K562 (cell line): Measurements from ENCODE around the gene MFAP1. TPM values are rescaled to one million over a fixed set of nuclear protein-coding genes. Genes with fewer than 3 reads are reported as not detected.

Source experiments
- CEBPG ChIP-seq, 3 experiments: fragments of 200-800 bp in 1 of 3; sonication (Bioruptor generic) in 1 of 3; sonication (generic) in 1 of 3; formaldehyde crosslinking in 1 of 3; IDR thresholded peaks in 2 of 3; conservative IDR thresholded peaks in 1 of 3; 2 replicates each; pipeline versions ENCODE4 v1.6.1 to v1.8.0; 2016 to 2022; ENCODE audit warnings: missing compliant biosample characterization in 2 of 3, missing genetic modification characterization in 2 of 3, mild to moderate bottlenecking in 1 of 3, missing genetic modification reagents in 1 of 3
- HNRNPH1 ChIP-seq: fragments of 200-400 bp; formaldehyde crosslinking; optimal IDR thresholded peaks from 2 replicates; pipeline ENCODE3; 2017; ENCODE audit warnings: low read depth, mild to moderate bottlenecking, low read length, moderate library complexity
- MEF2A ChIP-seq: IDR thresholded peaks from 2 replicates; pipeline ENCODE4 v1.6.1; 2011; ENCODE audit warnings: low read depth, mild to moderate bottlenecking, low read length, moderate library complexity; ENCODE audit not compliant: control insufficient read depth
- NCOR1 ChIP-seq: fragments of 450-650 bp; IDR thresholded peaks from 2 replicates; pipeline ENCODE4 v1.6.1; 2016; ENCODE audit warnings: mild to moderate bottlenecking, moderate library complexity
- STAT5B ChIP-seq: fragments of 250-450 bp; sonication (Bioruptor Pico); IDR thresholded peaks from 2 replicates; pipeline ENCODE4 v1.8.0; 2021; ENCODE audit warnings: mild to moderate bottlenecking, inconsistent platforms
- TAF7 ChIP-seq: fragments of 450-650 bp; IDR thresholded peaks from 2 replicates; pipeline ENCODE4 v1.6.1; 2016; ENCODE audit warnings: missing genetic modification characterization, missing compliant biosample characterization
- ZNF174 ChIP-seq: fragments of 250-450 bp; sonication (Bioruptor Pico); IDR thresholded peaks from 2 replicates; pipeline ENCODE4 v1.4.0; 2020; ENCODE audit warnings: mild to moderate bottlenecking
- ZNF3 ChIP-seq: fragments of 250-450 bp; sonication (Bioruptor Pico); IDR thresholded peaks from 2 replicates; pipeline ENCODE4 v1.5.0; 2021; ENCODE audit warnings: mild to moderate bottlenecking, moderate library complexity
- ZNF57 ChIP-seq: fragments of 450-650 bp; formaldehyde crosslinking; IDR thresholded peaks from 2 replicates; pipeline ENCODE4 v1.4.0; 2020; ENCODE audit warnings: mild to moderate bottlenecking, moderate library complexity
- ZNF707 ChIP-seq: fragments of 250-450 bp; sonication (Bioruptor Pico); conservative IDR thresholded peaks from 2 replicates; pipeline ENCODE4 v1.8.0; 2022; ENCODE audit warnings: inconsistent platforms, mild to moderate bottlenecking, moderate library complexity
- polyA plus RNA-seq, 8 experiments: library from polyadenylated mRNA; depleted of rRNA in 4 of 8; stranded (reverse) in 5 of 8; unstranded in 3 of 8; fragments of >200 nt; fragmentation: Nextera tagmentation in 2 of 8; fragmentation: Illumina TruSeq in 1 of 8; extraction: Ambion mirVana in 2 of 8; extraction: Trizol in 1 of 8; gene quantifications; 2 replicates each; pipeline versions ENCODE4 v1.2.1 to v1.2.3, GENCODE V29; 2011 to 2014; ENCODE audit warnings: inconsistent platforms in 1 of 8, missing spikeins in 1 of 8
- total RNA-seq, 7 experiments: library from RNA; depleted of rRNA in 6 of 7; stranded (reverse); fragments of >200 nt in 6 of 7; fragmentation: Illumina TruSeq in 2 of 7; extraction: Trizol in 2 of 7; gene quantifications; 2 replicates each; pipeline versions ENCODE4 v1.2.1 to v1.2.3, GENCODE V29; 2011 to 2021; ENCODE audit warnings: low replicate concordance in 1 of 7
- TF ChIP-seq, protein P1 (sequence below): sonication (generic); formaldehyde crosslinking; IDR thresholded peaks from 2 replicates; pipeline ENCODE4 v1.8.0; 2022; ENCODE audit warnings: missing genetic modification reagents, mild to moderate bottlenecking, borderline replicate concordance
- TF ChIP-seq, protein P2 (sequence below): fragments of 450-650 bp; IDR thresholded peaks from 2 replicates; pipeline ENCODE4 v1.6.1; 2016; ENCODE audit warnings: low read depth
- TF ChIP-seq, protein P3 (sequence below): sonication (generic); formaldehyde crosslinking; IDR thresholded peaks from 2 replicates; pipeline ENCODE4 v1.8.0; 2022; ENCODE audit warnings: mild to moderate bottlenecking, missing genetic modification reagents, borderline replicate concordance
- TF ChIP-seq, protein P4 (sequence below): conservative IDR thresholded peaks from 2 replicates; pipeline ENCODE4 v1.6.1; 2011; ENCODE audit warnings: low read depth, mild to moderate bottlenecking, low read length; ENCODE audit not compliant: control insufficient read depth

Gene MFAP1
- total and polyA plus RNA-seq, 9 of the 15 experiments (the other 6 are each of a cell fraction or from before 2014, with no cell fraction given): 34.9 to 64.1 (median 48.2) TPM

DNA sequence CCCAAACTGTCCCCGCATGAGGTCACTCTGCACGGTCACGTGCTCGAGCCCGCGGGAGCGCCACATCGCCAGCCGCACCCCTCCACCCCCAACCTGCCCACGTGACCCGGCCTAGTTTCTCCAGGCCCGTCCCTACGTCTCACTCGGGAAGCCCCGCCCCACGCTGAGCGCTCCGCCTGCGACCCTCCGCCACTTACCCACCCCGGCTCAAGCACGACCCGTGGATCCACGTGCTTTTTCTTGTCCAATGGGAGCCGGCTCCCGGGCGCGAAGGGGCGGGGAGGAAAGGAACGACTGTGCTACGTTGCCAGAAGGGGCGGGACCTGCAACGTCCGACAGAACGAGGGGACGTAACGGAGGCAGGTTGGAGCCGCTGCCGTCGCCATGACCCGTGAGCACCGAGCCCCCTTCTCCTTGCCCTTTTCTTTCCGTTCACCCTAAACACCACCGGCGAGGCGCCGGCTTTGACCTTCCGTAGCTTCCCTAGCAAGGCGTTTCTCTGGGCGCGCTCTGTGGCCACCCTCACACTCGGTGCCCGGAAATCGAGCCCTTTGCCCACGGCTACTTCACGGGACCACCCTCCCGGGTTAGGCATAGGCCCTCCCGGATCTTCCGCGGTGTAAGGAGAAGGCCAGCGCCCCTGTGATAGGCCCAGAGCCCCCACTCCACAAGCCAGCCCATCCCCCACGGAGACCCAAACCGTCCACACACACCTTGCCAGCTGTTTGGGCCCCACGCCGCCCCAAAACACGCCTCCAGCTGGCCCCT, 32.3 kb downstream of the MFAP1 start, which contains the start of gene SERF2 (continued):
- TF ChIP-seq ZNF174 (no peak), NCOR1 (no peak), ZNF57 (CRISPR knock-in tag) (no peak), CEBPG (CRISPR knock-in tag; IDR thresholded peaks at IDR 0.05) (no peak), CEBPG (tag; conservative IDR thresholded peaks at IDR 0.05 in 1 of 2, IDR thresholded peaks at IDR 0.05 in 1 of 2) (no peak), MEF2A (no peak), HNRNPH1 (no peak), ZNF707 (CRISPR knock-in tag) (no peak), ZNF3 (CRISPR knock-in tag) (no peak), STAT5B (CRISPR knock-in tag) (no peak), TAF7 (tag) (peak; percentile 60; the same call in 1 of the 2 replicates)
- TF ChIP-seq, protein P1, sequence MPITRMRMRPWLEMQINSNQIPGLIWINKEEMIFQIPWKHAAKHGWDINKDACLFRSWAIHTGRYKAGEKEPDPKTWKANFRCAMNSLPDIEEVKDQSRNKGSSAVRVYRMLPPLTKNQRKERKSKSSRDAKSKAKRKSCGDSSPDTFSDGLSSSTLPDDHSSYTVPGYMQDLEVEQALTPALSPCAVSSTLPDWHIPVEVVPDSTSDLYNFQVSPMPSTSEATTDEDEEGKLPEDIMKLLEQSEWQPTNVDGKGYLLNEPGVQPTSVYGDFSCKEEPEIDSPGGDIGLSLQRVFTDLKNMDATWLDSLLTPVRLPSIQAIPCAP (CRISPR knock-in tag): no peak
- TF ChIP-seq, protein P2, sequence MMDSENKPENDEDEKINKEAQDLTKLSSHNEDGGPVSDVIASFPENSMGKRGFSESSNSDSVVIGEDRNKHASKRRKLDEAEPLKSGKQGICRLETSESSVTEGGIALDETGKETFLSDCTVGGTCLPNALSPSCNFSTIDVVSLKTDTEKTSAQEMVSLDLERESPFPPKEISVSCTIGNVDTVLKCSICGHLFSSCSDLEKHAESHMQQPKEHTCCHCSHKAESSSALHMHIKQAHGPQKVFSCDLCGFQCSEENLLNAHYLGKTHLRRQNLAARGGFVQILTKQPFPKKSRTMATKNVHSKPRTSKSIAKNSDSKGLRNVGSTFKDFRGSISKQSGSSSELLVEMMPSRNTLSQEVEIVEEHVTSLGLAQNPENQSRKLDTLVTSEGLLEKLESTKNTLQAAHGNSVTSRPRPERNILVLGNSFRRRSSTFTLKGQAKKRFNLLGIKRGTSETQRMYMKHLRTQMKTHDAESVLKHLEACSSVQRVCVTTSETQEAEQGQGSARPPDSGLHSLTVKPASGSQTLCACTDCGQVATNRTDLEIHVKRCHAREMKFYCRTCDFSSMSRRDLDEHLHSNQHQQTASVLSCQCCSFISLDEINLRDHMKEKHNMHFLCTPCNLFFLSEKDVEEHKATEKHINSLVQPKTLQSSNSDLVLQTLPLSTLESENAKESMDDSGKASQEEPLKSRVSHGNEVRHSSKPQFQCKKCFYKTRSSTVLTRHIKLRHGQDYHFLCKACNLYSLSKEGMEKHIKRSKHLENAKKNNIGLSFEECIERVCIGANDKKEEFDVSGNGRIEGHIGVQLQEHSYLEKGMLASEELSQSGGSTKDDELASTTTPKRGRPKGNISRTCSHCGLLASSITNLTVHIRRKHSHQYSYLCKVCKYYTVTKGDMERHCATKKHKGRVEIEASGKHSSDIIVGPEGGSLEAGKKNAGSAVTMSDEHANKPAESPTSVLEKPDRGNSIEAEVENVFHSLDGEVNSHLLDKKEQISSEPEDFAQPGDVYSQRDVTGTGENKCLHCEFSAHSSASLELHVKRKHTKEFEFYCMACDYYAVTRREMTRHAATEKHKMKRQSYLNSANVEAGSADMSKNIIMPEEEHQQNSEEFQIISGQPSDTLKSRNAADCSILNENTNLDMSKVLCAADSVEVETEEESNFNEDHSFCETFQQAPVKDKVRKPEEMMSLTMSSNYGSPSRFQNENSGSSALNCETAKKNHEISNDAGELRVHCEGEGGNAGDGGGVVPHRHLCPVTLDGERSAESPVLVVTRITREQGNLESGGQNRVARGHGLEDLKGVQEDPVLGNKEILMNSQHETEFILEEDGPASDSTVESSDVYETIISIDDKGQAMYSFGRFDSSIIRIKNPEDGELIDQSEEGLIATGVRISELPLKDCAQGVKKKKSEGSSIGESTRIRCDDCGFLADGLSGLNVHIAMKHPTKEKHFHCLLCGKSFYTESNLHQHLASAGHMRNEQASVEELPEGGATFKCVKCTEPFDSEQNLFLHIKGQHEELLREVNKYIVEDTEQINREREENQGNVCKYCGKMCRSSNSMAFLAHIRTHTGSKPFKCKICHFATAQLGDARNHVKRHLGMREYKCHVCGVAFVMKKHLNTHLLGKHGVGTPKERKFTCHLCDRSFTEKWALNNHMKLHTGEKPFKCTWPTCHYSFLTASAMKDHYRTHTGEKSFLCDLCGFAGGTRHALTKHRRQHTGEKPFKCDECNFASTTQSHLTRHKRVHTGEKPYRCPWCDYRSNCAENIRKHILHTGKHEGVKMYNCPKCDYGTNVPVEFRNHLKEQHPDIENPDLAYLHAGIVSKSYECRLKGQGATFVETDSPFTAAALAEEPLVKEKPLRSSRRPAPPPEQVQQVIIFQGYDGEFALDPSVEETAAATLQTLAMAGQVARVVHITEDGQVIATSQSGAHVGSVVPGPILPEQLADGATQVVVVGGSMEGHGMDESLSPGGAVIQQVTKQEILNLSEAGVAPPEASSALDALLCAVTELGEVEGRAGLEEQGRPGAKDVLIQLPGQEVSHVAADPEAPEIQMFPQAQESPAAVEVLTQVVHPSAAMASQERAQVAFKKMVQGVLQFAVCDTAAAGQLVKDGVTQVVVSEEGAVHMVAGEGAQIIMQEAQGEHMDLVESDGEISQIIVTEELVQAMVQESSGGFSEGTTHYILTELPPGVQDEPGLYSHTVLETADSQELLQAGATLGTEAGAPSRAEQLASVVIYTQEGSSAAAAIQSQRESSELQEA: 0 out of 2 replicates have a peak, but pooled peaks have one; percentile 39
- TF ChIP-seq, protein P3, sequence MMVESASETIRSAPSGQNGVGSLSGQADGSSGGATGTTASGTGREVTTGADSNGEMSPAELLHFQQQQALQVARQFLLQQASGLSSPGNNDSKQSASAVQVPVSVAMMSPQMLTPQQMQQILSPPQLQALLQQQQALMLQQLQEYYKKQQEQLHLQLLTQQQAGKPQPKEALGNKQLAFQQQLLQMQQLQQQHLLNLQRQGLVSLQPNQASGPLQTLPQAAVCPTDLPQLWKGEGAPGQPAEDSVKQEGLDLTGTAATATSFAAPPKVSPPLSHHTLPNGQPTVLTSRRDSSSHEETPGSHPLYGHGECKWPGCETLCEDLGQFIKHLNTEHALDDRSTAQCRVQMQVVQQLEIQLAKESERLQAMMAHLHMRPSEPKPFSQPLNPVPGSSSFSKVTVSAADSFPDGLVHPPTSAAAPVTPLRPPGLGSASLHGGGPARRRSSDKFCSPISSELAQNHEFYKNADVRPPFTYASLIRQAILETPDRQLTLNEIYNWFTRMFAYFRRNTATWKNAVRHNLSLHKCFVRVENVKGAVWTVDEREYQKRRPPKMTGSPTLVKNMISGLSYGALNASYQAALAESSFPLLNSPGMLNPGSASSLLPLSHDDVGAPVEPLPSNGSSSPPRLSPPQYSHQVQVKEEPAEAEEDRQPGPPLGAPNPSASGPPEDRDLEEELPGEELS (CRISPR knock-in tag): no peak
- TF ChIP-seq, protein P4, sequence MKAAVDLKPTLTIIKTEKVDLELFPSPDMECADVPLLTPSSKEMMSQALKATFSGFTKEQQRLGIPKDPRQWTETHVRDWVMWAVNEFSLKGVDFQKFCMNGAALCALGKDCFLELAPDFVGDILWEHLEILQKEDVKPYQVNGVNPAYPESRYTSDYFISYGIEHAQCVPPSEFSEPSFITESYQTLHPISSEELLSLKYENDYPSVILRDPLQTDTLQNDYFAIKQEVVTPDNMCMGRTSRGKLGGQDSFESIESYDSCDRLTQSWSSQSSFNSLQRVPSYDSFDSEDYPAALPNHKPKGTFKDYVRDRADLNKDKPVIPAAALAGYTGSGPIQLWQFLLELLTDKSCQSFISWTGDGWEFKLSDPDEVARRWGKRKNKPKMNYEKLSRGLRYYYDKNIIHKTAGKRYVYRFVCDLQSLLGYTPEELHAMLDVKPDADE: no peak; the same call in 1 of the 2 replicates
